GM18870 (cell line): ENCODE data around the gene TMEM88.
"Not testable (repeated sequence)": the region's sequence is repeated elsewhere in the genome, so short reads cannot be mapped to it uniquely, and the experiment has no call there.

ENCODE experiments used
- ATAC-seq: cut with Tn5 transposase; IDR thresholded peaks from one replicate; pipeline ENCODE4 v1.9.1; 2021; ENCODE audit warnings: moderate library complexity; ENCODE audit not compliant: unreplicated experiment

Gene TMEM88

GRCh38 chr17:7854851-7855659 lies at the start of gene TMEM88:
TMEM88 (plus strand) TSS chr17:7855066; CDS start chr17:7855075, 9 bp downstream.
- ATAC-seq, result no peak

GRCh38 chr17:7806587-7806986 lies 48.3 kb upstream of the TMEM88 start:
- no peak for ATAC-seq

- ATAC-seq, result no peak
Measured at GRCh38 chr17:7807206-7807605, 47.7 kb upstream of the TMEM88 start.

GRCh38 chr17:7809086-7809790 lies 45.6 kb upstream of the TMEM88 start:
- no peak for ATAC-seq

- ATAC-seq, result not testable (repeated sequence)
Measured at GRCh38 chr17:7809791-7810343, 45.0 kb upstream of the TMEM88 start.

- ATAC-seq, result no peak
Measured at GRCh38 chr17:7811251-7811650, 43.6 kb upstream of the TMEM88 start.

- no peak for ATAC-seq
Measured at GRCh38 chr17:7814969-7815368, 39.9 kb upstream of the TMEM88 start.

- ATAC-seq, result no peak
Measured at GRCh38 chr17:7816926-7817642, 37.8 kb upstream of the TMEM88 start.

GRCh38 chr17:7817643-7817964 lies 37.3 kb upstream of the TMEM88 start:
- no peak for ATAC-seq

GRCh38 chr17:7818026-7818425 lies 36.8 kb upstream of the TMEM88 start:
- ATAC-seq, result no peak

GRCh38 chr17:7818746-7819645 lies 35.9 kb upstream of the TMEM88 start:
- no peak for ATAC-seq

- no peak for ATAC-seq
Measured at GRCh38 chr17:7820231-7820630, 34.6 kb upstream of the TMEM88 start.

- no peak for ATAC-seq
Measured at GRCh38 chr17:7822126-7822525, 32.7 kb upstream of the TMEM88 start.

- no peak for ATAC-seq
Measured at GRCh38 chr17:7823581-7824001, 31.3 kb upstream of the TMEM88 start.

GRCh38 chr17:7824021-7824924 lies 30.6 kb upstream of the TMEM88 start:
- no peak for ATAC-seq

- ATAC-seq, result no peak
Measured at GRCh38 chr17:7825206-7825990, 29.5 kb upstream of the TMEM88 start.

- ATAC-seq, result no peak
Measured at GRCh38 chr17:7830616-7831015, 24.2 kb upstream of the TMEM88 start.

GRCh38 chr17:7831233-7831632 lies 23.6 kb upstream of the TMEM88 start:
- no peak for ATAC-seq

- no peak for ATAC-seq
Measured at GRCh38 chr17:7832431-7832830, 22.4 kb upstream of the TMEM88 start.
